Stimulated activated CD4-positive, alpha-beta T cell treated with anti-CD3 and anti-CD28 coated beads, TNF-alpha, amount 100 ng/mL, for 48 hours (primary cell): ENCODE measurements around the gene PI4KB.

Experiments used
- DNase-seq, 3 donors: peaks; one replicate each; pipeline ENCODE4 v3.0.0-alpha.2; 2020; ENCODE audit warnings: low read depth in 3 of 3

Gene PI4KB

DNA sequence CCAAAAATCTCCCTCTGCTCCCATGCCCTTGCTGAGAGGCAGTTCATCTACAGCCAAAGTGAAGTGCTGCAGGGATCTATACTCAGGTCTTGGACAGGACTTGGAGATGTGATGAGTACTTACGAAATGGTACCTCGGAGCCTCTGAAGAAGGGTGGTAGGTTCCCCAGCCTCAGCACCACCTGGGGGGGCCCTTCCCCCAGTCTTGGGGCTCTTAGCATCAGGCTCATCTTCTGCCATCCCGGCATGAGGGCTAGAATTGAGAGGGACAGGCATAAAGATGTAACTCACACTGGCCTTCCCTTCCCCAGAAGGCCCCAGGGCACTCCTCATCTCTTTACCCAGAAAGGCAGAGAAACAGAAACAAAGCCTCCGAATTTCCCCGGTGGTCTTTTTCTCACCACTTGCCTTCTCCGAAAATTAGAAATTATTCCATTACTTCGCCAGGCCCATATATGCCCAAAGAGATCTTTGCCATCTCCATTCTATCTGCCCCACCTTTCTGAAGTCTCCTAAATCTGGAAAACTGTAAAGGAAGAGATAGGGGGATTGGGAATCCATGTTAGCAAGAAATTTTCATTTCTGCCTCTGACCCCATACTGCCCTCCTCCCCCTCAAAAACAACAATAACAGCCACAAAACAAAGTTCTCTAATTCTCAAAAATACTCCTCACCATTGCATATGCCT lies 19.0 kb upstream of the PI4KB start:
- no peak for DNase-seq

DNA sequence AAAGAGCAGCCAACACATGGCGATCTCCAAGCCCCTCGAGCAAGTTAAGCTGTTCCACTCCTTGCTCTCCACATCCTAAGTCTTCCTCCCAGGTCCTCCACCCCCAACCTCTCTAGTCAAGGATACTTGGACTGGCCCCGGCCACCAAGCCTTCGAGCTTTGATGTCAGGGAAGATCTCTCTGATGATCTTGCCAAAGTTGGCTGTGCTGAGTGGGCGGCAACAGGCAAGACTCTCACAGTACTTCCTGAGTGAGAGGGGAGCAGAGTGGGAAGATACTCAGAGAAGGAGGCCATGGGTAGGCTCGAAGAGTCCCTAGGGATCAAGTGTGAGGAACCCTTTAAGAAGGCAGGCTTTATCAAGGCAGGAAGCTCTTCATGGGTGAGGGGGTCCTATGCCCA lies 17.1 kb upstream of the PI4KB start:
- no peak for DNase-seq

DNA sequence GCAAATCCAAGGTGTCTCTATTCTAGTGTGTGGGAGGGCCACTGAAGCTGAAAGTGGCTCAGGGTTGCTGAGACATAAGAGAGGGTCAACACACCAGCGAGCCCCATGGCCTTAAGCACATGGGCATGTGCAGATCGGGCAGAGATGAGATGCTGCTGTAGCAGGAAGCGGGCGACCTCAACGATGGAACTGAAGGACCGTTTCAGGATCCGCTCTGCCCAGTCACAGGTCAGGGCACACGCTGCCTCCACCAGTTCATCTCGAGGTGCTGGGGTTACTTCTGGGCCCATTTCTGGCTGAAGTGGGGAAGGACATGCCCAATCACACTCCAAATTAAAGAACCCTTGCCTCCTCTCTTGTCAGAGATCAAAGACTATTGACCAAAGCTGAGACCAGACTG lies 16.4 kb upstream of the PI4KB start:
- no peak for DNase-seq

DNA sequence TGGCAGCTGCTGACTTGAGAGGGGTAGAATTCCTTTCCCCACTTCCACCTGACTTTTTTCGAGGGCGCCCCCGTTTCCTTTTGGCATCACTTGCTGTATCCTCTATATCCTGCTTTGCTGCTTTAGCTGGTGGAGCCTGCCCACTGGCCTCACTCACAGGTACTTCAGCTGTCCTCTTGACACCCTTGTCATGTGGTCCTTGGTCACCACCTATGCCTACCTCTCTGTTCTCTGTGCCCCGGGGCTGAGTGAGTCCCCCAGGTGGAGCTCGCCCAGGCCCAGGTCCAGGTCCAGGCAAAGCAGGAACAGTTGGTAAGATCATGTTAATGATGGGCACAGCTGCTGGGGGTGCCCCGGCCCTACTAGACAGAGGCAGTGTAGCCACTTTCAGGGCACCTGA lies 15.4 kb upstream of the PI4KB start:
- DNase-seq = no peak

DNA sequence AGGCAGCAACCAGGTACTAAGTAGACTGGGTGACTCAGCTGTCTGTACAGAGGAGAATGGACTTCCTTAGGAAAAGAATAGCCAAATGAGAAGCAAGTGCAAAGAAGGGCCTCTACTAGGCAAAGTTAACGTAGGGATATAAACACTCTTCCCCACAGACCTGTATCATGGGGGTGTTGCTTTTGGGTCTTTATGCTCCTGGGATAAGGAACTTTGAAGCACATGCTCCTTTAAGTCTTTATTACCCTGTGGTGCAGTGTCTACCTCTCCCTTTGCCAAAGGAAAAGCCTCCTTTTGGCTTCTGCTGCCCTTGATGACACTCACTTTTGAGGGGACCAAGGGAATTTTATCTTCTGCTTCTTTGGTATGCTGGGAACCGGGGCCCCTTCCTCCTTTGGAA lies 14.8 kb upstream of the PI4KB start:
- no peak for DNase-seq

DNA sequence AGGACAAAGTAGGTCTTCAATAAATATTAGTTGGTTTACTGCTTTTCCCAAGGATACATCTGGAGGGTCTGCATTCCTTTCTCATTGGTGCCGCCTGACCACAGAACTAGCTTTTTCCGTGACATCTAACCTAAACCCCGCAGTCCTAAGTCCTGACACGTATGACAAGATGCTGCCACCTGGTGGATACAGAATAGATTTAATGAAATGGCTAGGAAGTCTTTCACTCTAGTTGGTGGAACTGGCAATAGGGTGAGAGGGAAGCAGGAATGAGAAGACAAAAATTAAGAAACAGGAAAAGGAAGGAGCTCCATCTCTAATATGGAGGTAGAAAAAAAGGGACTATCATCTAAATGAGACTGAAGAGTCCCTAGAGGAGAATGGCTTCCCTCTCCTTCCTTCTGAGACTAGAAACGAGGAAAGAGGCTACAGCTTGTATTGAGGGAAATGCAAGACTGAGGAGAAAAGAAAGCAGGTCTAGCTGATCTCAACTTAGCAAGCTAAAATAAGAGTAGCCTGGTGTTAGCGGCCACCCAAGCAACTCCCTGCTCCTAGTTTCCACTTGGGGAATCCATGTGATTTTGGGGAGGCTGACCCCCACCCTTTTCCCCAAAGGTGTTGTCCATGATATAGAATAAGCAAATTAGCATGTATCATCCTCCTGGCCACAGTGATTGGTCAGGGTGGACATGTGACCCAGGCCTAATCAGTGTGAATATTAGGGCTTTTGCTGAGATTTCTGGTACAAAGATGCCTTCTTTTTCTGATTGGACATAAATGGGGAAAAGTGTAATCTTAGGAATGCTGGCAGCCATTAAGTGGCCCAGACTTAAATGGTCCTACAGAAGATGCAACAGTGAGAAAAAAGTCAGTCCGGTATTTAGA lies 13.9 kb upstream of the PI4KB start:
- DNase-seq = peak in 2 of 3 donors; percentile 19 to 48

DNA sequence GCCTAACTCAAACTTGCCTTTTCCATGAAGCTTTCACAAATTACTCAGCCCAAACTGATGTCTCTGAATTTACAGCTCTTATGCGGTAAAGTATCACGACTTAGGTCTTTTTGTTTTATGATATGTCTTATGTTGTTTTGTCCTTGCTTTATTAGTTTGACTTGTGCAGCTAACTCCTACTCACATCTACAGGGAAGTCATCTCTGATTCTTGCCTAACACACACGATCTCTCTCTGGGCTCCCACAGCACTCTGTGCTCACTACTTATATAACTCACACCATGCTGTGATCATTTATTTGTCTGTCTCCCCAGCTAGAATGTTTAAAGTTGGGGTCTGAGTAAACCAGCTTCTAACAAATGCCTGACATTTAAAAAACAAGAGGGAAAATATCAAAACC lies 9.3 kb upstream of the PI4KB start:
- no peak for DNase-seq

DNA sequence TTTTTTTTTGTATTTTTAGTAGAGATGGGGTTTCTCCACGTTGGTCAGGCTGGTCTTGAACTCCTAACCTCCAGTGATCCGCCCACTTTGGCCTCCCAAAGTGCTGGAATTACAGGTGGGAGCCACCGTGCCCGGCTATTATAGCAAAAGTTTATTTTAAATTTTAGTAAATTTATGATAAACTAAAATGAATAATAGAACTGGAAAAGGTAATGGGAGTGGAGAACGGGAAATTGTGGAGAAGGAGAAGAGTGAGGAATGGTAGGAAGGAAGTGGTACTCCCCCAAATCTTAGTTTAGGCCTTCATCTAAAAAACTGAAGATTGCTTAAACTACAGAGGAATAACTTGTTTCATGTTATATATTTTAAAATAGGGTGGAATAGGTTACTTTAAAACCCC lies 7.6 kb upstream of the PI4KB start:
- DNase-seq = no peak

DNA sequence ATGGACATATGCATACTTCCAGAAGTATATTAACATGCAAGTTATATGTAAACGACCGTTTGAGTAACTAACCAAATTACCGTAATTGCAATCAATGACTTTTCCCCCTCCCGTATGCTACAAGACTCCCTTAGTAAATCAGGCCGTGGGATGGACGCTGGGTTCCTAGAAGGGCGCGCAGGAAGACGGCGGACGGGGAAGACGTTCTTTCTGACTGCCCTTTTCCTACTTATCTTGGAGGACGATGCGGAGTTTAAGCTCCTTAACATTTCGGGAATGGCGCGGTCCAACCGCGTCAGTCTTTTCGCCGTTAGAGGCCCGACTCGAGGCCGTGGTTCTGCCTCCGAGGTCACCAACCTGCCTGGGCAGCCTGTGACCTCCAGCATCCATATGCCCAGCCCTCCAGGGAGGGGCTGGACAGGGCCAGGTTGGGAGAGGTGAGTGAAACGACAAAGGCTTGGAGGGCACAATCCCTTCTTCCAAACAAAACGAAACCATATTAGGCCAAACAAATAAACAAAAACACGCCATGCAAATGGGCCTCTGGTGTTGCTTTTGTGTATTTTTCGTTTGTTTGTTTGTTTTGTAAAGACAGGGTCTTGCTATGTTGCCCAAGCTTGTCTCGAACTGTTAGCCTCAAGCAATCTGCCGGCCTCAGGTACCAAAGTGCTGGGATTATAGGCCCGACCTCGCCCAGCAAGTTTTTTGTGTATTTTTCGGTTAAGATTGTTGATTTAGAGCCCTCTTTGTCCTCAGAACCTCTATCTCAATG lies 873 bp upstream of the PI4KB start:
- DNase-seq = no peak

DNA sequence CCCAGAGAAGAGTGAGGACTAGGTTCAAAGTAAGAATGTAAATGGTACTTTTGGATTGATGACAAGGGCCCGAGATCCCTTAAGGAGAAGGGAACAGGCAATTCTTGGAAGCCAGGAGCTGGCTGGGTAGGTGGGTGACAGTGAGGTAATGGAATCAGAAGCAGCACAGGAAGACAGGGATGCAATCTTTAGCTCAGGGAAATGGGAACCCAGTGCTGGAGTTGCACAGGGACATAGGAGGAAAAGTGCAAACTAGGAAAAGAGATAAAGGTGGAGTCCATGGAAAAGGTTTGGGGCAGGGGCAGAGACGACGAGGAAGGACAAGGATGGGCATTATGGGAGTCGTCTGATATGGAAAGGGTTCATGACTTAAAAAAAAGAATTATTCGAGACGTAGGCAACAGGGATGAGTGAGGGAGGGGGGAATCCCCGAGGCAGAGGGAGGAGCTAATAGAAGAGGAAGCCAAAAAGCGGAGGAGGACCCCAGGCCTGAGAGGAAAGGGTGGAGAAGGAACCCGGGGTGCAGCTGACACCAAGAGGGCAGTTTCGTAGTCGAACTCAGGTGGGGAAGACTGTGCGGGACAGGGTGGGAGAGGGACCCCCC lies 495 bp downstream of the PI4KB start:
- peak in 2 of 3 donors; percentile 27 to 33 for DNase-seq

DNA sequence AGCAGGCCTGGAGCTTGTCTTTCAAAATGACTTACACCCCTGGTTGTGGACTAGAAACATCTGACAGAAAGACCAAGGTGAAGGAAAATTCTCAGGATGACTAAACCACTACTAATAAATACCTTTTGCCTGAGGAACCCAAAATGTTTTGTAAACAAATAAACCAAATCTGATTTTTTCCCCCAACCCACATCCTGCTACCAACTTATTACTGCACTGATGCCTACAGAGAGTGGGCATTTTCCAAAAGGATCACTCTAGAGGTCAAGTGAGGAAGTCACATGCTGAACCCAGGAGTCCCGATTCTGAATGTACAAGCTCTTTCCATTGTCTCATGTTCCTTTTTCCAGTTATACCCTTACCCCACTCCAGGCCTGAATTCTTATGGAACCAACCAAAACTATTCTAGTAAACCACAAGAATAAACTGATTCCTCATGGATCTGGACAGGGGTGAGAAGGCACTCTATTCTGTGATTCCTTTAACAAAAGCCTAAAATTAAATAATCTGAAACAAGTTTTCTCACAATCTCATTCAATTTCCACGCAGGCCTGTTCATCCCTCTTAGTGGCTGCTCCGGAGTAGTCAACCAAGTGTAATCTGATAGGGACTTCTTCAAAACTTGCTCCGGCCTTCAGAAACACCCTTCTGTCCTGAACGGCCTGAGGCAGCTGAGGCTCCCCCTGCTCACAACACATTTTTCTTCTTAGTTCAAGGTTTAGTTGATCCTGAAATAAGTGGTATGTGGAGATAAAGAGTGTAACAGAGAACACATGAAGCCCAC lies 1.4 kb downstream of the PI4KB start:
- DNase-seq = no peak

DNA sequence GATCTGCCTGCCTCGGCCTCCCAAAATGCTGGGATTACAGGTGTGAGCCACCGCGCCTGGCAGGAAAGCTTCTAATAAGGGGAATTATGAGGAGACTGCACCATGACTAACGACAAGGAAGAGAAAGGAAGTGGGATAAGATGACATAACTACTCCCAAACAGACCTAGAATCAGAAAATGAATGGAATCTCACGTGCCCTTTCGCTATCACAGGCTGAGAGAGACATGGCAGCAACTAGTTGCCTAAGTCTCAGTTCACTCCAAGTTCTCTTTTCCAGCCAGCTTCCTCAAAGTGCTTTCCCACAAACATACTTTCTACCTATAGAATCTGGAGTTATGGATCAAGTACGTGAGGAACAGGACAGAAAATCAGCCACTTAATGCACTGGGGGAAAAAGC lies 2.0 kb downstream of the PI4KB start:
- DNase-seq = no peak

DNA sequence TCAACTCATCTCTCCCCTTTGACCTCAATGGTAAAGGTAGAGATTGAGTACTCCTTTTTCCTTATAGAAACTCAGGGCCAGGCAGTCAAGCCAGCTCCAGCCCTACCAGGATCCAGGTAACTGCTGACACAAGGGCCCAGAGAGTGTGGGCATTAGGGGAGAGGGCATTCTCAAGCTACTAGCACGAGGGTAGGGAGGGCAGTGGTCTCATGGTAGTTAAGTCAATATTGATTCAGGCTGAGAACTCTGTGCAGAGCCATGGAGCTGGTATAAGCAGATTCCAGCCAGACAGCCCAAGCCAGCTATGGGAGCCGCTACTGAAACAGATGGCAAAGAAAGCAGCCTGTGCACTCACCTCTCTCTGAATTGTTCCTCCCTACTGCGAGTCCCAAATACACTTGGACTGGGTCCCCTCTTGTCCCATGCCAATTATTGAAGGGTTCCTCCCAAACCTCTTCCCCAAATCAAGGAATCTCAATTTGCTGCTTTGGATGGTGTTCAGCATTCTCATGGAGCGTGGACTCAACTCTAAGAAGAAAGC lies 2.8 kb downstream of the PI4KB start:
- no peak for DNase-seq

DNA sequence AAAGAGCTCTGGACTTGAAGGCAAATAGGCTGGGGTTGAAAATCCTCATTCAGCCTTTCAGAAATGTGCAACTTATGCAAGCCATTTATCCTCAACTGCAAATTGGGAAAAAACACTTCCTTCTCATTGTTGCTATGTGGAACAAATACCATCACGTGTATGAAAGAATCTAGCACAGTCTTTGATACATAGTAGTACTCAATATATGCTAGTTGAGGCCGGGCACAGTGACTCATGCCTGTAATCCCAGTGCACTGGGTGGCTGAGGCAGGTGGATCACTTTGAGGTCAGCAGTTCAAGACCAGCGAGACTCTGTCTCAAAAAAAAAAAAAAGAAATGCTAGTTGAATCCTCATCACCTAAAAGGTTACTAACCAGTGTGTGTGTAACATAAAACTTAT lies 8.2 kb downstream of the PI4KB start:
- no peak for DNase-seq

DNA sequence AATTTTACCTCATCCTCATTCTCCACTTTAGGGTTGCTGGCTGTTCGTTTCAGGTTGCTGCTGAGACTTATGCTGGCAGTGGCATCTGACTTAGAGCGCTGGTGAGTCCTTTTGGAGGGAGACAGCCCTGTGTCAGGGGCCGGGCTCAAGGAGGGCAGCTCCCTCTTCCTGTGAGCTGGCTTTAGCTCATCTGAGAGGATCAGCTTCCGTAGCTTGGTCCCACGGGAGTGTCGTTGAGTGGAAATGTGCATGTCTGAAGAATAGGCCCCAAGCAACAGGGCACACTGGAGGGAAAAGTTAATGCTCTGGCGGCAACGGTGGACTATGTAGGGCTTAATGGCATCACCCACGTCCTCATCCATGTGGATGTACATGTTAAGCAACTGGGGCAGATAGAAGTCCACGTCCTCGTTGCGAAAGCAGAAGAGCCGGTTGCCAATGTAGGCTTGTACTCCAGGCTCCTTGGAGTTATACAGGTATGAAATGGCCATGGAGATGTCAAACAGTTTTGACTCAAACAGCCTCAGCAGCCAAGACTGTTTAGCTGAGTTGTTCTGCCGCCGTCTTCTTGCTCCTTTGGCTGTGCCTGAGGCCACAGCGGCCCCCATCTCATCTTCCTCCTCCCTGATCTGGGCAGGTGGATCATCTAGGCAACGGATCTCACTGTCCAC lies 11.5 kb downstream of the PI4KB start:
- DNase-seq = no peak

DNA sequence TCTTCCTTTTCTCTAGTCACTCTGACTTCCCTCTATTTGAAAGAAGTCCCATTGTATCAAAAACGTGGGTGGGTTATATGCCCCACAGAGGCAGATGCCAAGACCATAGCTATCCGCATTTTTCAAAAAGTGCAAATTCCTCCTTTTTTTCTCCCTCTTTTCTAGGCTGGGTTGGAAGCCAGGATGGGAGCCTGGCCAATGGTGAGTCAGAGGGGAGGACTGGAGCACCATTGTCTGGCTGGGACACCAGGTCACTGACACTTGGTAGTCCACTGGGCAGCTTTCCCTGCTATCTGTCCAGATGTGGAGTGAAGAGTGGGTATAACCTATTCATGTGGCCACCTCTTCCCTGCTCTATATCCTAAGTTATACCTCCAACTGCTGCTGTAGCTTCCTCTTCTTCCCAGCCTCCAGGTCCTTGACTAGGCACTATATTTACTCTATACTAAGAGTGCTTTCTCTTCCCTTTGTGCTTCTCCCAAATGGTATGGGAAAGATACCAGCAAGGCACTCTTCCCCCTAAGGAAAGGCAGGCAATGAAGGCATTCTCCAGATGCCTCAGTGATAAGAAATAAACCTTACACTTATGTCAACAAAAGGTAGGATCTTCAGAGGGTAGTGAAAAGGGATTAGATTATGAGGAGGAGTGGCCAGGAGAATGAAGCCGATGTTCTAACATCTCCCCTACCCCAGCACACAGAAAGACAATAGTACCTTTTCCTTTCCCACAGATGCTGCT lies 12.9 kb downstream of the PI4KB start:
- no peak for DNase-seq

DNA sequence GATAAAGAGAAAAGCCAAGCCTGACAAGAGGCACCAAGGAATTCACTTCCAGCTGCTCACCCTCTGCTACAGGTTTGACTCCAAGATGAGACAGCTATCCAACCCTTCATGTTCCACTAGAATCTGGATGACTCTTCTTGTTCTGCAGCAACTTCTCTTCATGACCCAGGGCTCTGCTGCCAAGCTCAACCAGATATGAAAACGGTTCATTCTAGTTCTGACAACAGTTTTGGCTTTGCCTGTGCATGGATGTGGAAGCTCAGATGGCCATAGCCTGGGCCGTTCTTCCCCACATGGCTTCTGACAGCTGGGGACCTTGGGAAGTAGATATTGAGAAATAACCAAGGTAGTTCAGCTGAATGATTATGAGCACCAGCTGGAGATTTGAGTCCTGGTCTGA lies 13.7 kb downstream of the PI4KB start:
- no peak for DNase-seq

DNA sequence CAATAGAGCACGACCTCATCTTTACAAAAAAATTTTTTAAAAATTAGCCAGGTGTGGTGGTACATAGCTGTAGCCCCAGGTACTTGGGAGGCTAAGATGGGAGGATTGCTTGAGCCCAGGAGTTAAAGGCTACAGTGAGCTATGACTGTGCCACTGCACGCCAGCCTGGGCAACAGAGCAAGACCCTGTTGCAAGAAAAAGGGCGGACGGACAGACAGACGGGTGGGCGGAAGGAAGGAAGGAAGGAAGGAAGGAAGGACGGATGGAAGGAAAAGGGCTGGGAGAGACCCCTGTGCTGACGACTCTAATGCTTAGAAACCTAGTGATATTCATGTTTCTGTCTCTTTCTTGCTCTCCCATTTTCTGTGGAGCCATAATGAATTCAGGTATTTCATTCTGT lies 14.4 kb downstream of the PI4KB start:
- DNase-seq = no peak

DNA sequence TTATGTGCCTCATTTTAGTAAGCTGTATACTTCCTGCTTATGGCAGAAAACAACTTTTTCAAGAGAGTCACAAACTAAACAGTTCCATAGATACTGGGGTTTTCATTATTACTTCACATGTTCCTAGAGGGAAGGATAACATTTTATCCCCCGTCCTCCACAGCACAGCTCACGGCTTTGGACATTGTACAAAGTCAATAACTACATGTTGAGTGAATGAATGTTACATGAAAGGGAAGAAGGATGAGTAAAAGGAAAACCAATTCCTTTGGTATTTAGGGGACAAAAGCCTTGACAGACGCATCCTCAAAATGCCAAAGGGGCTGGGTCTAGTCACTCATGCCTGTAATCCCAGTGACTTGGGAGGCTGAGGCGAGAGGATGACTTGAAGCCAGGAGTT lies 14.8 kb downstream of the PI4KB start:
- DNase-seq = no peak
